ENCODE data around the gene PLCG1.

The PLCG1 gene

DNA sequence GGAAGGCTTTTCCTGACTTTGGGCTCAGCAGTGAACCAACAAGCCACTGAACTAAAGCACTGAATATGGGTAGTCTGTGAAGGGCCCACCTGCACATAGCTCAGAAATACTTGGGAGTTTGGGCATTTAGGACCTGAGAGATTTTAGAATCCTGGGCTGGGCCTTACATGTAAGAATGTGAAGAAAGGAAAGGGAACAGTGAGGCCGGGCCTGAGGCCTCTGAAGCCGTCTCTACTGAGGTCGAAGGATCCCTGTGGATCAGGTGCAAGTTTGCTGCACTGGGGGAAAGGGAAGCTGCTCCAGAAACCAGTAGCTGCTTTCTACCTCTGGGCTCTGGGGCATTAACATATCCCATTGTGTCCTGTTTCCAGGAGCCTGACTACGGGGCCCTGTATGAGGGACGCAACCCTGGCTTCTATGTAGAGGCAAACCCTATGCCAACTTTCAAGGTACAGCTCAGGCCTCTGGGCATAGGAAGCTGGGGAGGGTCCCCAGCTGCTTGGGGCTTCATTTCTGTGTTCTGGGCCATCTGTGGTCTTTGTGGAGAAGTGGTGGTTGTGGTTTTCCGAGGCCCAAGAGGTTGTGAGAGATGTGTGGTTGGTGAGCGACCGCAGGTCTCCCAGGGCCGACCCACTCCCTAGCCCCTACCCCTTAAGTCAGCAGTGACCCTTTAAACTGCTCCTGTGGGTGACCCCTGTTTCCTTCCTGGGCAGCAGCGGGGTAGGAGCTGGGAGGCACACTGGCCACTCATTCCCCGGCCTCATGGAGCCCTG is 30.3 kb downstream of the PLCG1 start:
- TF ChIP-seq, protein P1, sequence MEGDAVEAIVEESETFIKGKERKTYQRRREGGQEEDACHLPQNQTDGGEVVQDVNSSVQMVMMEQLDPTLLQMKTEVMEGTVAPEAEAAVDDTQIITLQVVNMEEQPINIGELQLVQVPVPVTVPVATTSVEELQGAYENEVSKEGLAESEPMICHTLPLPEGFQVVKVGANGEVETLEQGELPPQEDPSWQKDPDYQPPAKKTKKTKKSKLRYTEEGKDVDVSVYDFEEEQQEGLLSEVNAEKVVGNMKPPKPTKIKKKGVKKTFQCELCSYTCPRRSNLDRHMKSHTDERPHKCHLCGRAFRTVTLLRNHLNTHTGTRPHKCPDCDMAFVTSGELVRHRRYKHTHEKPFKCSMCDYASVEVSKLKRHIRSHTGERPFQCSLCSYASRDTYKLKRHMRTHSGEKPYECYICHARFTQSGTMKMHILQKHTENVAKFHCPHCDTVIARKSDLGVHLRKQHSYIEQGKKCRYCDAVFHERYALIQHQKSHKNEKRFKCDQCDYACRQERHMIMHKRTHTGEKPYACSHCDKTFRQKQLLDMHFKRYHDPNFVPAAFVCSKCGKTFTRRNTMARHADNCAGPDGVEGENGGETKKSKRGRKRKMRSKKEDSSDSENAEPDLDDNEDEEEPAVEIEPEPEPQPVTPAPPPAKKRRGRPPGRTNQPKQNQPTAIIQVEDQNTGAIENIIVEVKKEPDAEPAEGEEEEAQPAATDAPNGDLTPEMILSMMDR (IDR thresholded peaks at IDR 0.05; ENCODE audit: low read length, missing control alignments), result no peak
- no peak overlapping the region for H3K4me3 ChIP-seq (replicated peaks; ENCODE audit: low read depth, low read length)
- DNase-seq (ENCODE audit: low read depth), result no peak

DNA sequence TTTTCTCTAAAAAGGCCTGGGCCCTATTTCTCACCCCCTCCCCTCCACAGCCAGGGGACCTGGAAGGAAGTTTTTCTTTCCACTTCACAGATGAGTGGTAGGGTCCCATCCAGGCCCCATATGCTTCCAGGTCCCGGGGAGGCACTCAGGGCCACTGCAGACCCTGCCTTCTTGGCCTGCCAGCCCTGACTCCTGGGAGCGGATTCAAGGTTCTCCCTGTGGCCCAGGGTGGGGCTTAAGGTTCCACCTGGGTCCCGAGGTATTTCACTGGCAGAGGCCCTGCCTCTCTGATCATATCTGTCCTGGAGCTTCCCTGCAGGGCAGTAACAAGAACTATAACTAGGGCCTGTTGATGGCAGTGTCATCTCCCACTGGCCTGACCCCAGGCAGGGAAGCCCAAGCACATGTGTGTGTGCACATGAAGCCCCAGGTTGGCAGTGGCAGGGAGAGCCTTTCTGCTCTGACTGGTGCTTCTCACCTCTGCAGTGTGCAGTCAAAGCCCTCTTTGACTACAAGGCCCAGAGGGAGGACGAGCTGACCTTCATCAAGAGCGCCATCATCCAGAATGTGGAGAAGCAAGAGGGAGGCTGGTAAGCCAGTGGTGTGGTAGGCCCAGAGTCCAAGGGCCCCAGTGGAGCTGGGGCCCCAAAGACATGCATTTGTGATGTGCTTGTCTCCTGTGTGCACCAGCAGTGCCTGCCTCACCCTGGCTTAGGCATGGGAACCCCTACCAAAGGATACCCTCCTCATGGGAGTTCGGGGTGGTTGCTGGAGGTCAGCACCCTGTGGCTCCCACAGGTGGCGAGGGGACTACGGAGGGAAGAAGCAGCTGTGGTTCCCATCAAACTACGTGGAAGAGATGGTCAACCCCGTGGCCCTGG is 31.2 kb downstream of the PLCG1 start:
- TF ChIP-seq, protein P1 (IDR thresholded peaks at IDR 0.05; ENCODE audit: low read length, missing control alignments), result no peak
- DNase-seq (ENCODE audit: low read depth), result no peak
- no peak overlapping the region for H3K4me3 ChIP-seq (replicated peaks; ENCODE audit: low read depth, low read length)

DNA sequence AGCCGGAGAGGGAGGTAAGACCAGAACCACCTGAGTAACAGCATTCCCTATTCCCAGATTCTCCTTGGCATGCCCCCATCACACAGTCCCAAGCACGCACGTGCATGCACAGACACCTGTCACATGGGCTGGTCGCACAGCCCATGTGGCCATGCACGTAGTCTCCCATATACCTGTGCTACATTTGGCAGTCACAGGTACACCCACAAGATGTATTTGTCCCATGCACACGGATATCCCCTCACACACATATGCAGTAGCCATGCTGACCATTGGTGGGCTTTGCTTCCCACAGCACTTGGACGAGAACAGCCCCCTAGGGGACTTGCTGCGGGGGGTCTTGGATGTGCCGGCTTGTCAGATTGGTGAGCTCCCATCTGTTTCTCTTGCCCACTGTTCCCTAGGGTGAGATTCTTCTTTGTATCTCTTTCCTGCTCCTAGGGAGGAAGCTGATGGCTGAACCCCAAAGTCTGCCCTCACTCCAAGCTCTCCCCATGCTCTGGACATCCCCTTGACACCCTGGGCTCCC is 31.9 kb downstream of the PLCG1 start:
- no peak for DNase-seq (ENCODE audit: low read depth)
- TF ChIP-seq, protein P1 (IDR thresholded peaks at IDR 0.05; ENCODE audit: low read length, missing control alignments), result no peak
- no peak overlapping the region for H3K4me3 ChIP-seq (replicated peaks; ENCODE audit: low read depth, low read length)

DNA sequence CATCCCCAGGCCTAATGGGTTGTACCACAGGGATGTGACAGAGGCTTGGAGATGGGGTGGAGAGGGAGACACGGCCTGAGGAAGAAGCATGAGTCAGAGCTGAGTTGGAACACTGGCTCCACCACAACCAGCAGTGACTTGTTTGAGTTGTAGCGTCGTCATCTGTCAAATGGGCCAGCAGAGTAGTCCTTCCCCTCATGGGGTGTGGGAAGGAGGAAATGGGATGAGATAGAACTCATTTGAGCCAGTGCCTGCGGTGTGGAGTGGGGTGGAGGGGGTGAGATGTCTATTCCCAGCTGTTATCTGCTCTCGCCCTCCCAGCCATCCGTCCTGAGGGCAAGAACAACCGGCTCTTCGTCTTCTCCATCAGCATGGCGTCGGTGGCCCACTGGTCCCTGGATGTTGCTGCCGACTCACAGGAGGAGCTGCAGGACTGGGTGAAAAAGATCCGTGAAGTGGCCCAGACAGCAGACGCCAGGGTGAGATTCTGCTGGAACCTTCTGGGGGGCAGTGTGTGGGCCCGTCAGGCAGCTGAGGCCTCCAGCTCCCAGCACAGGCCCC is 32.5 kb downstream of the PLCG1 start:
- DNase-seq (ENCODE audit: low read depth), result peak; percentile 55
- H3K4me3 ChIP-seq (replicated peaks; ENCODE audit: low read depth, low read length), result no peak overlapping the region
- TF ChIP-seq, protein P1 (IDR thresholded peaks at IDR 0.05; ENCODE audit: low read length, missing control alignments), result no peak

DNA sequence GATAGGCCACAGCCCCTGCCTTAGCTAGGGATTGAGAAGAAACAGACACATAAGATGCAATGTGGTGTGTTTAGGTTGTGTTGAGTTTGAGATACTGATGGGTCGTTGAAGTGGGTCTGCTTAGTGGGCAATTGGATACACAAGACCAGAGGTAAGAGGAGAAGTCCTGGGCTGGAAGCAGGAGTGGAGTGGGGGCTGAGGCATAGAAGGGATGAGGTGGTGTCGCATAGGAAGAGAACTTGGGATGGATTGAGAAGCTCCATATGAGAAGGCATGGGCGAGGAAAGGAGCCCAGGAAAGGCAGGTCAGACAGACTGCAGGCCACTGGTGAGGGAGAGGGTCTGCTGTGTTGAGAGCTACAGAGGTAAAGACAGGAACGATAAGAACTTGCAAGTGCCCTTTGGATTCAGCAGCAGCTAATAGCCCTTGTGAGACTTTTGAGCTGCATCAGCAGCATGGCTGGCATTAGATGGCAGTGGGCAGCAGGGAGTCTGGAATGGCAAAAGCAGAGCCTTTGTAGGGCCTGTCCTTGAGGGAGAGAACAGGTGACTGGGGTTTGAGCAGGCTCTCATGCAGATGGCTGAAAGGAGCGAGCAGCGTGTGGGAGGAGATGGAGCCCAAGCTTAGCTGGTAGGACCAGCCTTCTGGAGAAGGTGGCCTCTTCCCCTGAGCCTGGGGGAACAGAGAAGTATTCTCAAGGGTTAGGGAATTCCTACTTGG is 33.2 kb downstream of the PLCG1 start:
- H3K4me3 ChIP-seq (replicated peaks; ENCODE audit: low read depth, low read length), result no peak overlapping the region
- TF ChIP-seq, protein P1 (IDR thresholded peaks at IDR 0.05; ENCODE audit: low read length, missing control alignments), result no peak
- DNase-seq (ENCODE audit: low read depth), result no peak

DNA sequence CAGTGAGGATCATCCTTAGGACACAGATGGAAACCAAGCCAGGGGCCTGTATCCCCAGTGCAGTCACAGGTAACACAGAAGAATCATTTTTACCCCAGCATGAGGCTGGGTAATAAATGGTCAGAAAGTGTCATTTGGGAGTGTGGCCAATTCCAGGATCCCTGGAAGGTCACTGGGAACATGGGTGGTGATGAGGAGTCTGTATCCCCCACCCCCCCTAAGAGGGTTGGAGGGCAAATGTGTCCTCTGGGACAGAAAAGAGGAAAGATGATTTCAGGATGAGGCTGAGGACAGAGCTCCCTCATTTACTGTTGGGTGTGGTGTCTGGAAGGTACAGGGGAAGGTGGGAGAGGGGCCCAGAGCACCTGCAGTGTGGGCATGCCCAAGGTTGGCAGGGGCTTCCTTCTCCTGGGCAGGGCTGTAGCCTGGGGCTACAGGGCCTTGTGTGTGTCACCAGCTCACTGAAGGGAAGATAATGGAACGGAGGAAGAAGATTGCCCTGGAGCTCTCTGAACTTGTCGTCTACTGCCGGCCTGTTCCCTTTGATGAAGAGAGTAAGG is 34.5 kb downstream of the PLCG1 start:
- no peak overlapping the region for H3K4me3 ChIP-seq (replicated peaks; ENCODE audit: low read depth, low read length)
- TF ChIP-seq, protein P1 (IDR thresholded peaks at IDR 0.05; ENCODE audit: low read length, missing control alignments), result no peak
- no peak for DNase-seq (ENCODE audit: low read depth)
